SK-N-SH (cell line): ENCODE data around the gene MMS19. TPM values are rescaled to one million over a fixed set of nuclear protein-coding genes. Genes with fewer than 3 reads are reported as not detected.

Source experiments
- CTCF ChIA-PET: fragments of 300-600, 350-600 bp; formaldehyde crosslinking; extraction: SDS; loops from one replicate; lab custom pipeline; 2021; lab: Yijun Ruan, JAX
- POLR2A ChIA-PET: fragments of 350-600 bp; sonication (Branson Sonifier 250); formaldehyde crosslinking; extraction: SDS; loops from one replicate; lab custom pipeline; 2020; ENCODE audit warnings: antibody characterized with exemption, inconsistent platforms; lab: Yijun Ruan, JAX
- DNase-seq: peaks from one replicate; pipeline ENCODE4 v3.0.0; 2012
- H2AFZ ChIP-seq: fragments of 200-600 bp; sonication (generic); 2 replicates; pipeline ENCODE4 v1.8.1; 2016; ENCODE audit warnings: antibody characterized with exemption, mild to moderate bottlenecking, low read depth
- H3F3A ChIP-seq: fragments of 200-600 bp; sonication (generic); replicated peaks from 2 replicates; pipeline ENCODE3; 2016; ENCODE audit warnings: antibody characterized with exemption, mild to moderate bottlenecking; ENCODE audit not compliant: insufficient read depth
- H3K27ac ChIP-seq, 2 experiments: fragments of 200-500 bp in 1 of 2; fragments of 200-600 bp in 1 of 2; sonication (Bioruptor generic) in 1 of 2; sonication (generic), shearing (Covaris generic) in 1 of 2; 2 replicates each; pipeline versions ENCODE4 v1.5.1 to v1.6.1; 2014 to 2016; ENCODE audit warnings: low read depth in 2 of 2, inconsistent platforms in 1 of 2, low read length in 1 of 2, mild to moderate bottlenecking in 1 of 2, mixed read lengths in 1 of 2
- H3K27me3 ChIP-seq: fragments of 200-600 bp; sonication (generic), shearing (Covaris generic); 2 replicates; pipeline ENCODE4 v1.6.1; 2016; ENCODE audit warnings: mixed run types; ENCODE audit not compliant: insufficient read depth
- H3K36me3 ChIP-seq, 2 experiments: fragments of 200-500 bp in 1 of 2; fragments of 200-600 bp in 1 of 2; sonication (Bioruptor generic) in 1 of 2; sonication (generic) in 1 of 2; replicated peaks in 1 of 2; 2 replicates each; pipeline versions ENCODE3 to v1.5.1; 2014 to 2016; ENCODE audit warnings: low read length in 1 of 2, mild to moderate bottlenecking in 1 of 2; ENCODE audit not compliant: insufficient read depth in 2 of 2, control insufficient read depth in 1 of 2
- H3K4me1 ChIP-seq, 2 experiments: fragments of 200-500 bp in 1 of 2; fragments of 200-600 bp in 1 of 2; sonication (Bioruptor generic) in 1 of 2; sonication (generic), shearing (Covaris generic) in 1 of 2; 2 replicates each; pipeline versions ENCODE4 v1.5.1 to v1.6.1; 2014 to 2016; ENCODE audit warnings: low read depth in 1 of 2, low read length in 1 of 2, mixed run types in 1 of 2; ENCODE audit not compliant: insufficient read depth in 2 of 2, control insufficient read depth in 1 of 2
- H3K4me2 ChIP-seq: fragments of 200-600 bp; sonication (generic), shearing (Covaris generic); 2 replicates; pipeline ENCODE4 v1.6.1; 2017; ENCODE audit warnings: mixed run types
- H3K4me3 ChIP-seq, 2 experiments: fragments of 200-500 bp in 1 of 2; fragments of 200-600 bp in 1 of 2; sonication (Bioruptor generic) in 1 of 2; sonication (generic), shearing (Covaris generic) in 1 of 2; 2 replicates each; pipeline versions ENCODE4 v1.5.1 to v1.8.1; 2014 to 2016; ENCODE audit warnings: low read depth in 2 of 2, inconsistent platforms in 1 of 2, low read length in 1 of 2, mild to moderate bottlenecking in 1 of 2, mixed read lengths in 1 of 2, moderate library complexity in 1 of 2
- H3K79me2 ChIP-seq: fragments of 200-600 bp; sonication (generic); 2 replicates; pipeline ENCODE4 v1.8.1; 2017; ENCODE audit warnings: mild to moderate bottlenecking; ENCODE audit not compliant: insufficient read depth
- H3K9ac ChIP-seq: fragments of 200-600 bp; sonication (generic); 2 replicates; pipeline ENCODE4 v1.6.1; 2017; ENCODE audit warnings: mixed run types
- H3K9me2 ChIP-seq: fragments of 200-600 bp; sonication (generic); 2 replicates; pipeline ENCODE4 v1.6.1; 2017; ENCODE audit warnings: mixed run types
- H3K9me3 ChIP-seq: fragments of 200-600 bp; sonication (generic); 2 replicates; pipeline ENCODE4 v1.6.1; 2017; ENCODE audit warnings: mixed run types, mild to moderate bottlenecking, moderate library complexity
- H4K20me1 ChIP-seq: fragments of 200-600 bp; sonication (generic); 2 replicates; pipeline ENCODE4 v1.6.1; 2017; ENCODE audit warnings: mild to moderate bottlenecking, mixed run types; ENCODE audit not compliant: insufficient read depth
- EZH2phosphoT487 ChIP-seq: fragments of 200-600 bp; sonication (generic); IDR thresholded peaks from 2 replicates; pipeline ENCODE4 v1.6.1; 2017; ENCODE audit warnings: low read depth, mixed run types, mild to moderate bottlenecking, antibody characterized with exemption, moderate library complexity, borderline replicate concordance
- FOXJ3 ChIP-seq: sonication (generic); formaldehyde crosslinking; IDR thresholded peaks from 2 replicates; pipeline ENCODE4 v1.5.1; 2020; ENCODE audit warnings: mild to moderate bottlenecking, missing genetic modification reagents
- GABPA ChIP-seq: IDR thresholded peaks from 2 replicates; pipeline ENCODE4 v1.4.0; 2012; ENCODE audit warnings: low read depth, mild to moderate bottlenecking
- GATA2 ChIP-seq: sonication (generic); formaldehyde crosslinking; IDR thresholded peaks from 2 replicates; pipeline ENCODE4 v1.5.0; 2020; ENCODE audit warnings: mild to moderate bottlenecking, missing genetic modification reagents
- JUND ChIP-seq: IDR thresholded peaks from 2 replicates; pipeline ENCODE4 v1.4.0; 2012
- MAX ChIP-seq: IDR thresholded peaks from 2 replicates; pipeline ENCODE4 v1.4.0; 2012; ENCODE audit warnings: low read depth
- MEF2A ChIP-seq: IDR thresholded peaks from 2 replicates; pipeline ENCODE4 v1.4.0; 2012; ENCODE audit warnings: low read depth, borderline replicate concordance
- NFIC ChIP-seq: IDR thresholded peaks from 2 replicates; pipeline ENCODE4 v1.4.0; 2012; ENCODE audit warnings: borderline replicate concordance
- POLR2AphosphoS5 ChIP-seq: IDR thresholded peaks from 2 replicates; pipeline ENCODE4 v1.6.1; 2012; ENCODE audit warnings: low read depth, low read length
- RCOR1 ChIP-seq: fragments of 150-350 bp; IDR thresholded peaks from 2 replicates; pipeline ENCODE4 v1.6.1; 2017; ENCODE audit warnings: antibody characterized with exemption, low read length
- REST ChIP-seq: IDR thresholded peaks from 2 replicates; pipeline ENCODE4 v1.6.1; 2012; ENCODE audit warnings: mild to moderate bottlenecking, low read depth, low read length, moderate library complexity
- RXRA ChIP-seq: IDR thresholded peaks from 2 replicates; pipeline ENCODE4 v1.4.0; 2012; ENCODE audit warnings: low read depth, mild to moderate bottlenecking, borderline replicate concordance
- SMC3 ChIP-seq: IDR thresholded peaks from 2 replicates; pipeline ENCODE4 v1.6.1; 2012; ENCODE audit warnings: low read depth, low read length, improper control_type of control experiment
- TAF1 ChIP-seq: IDR thresholded peaks from 2 replicates; pipeline ENCODE4 v1.6.1; 2012; ENCODE audit warnings: low read depth, mild to moderate bottlenecking, low read length, moderate library complexity, borderline replicate concordance
- TCF12 ChIP-seq: IDR thresholded peaks from 2 replicates; pipeline ENCODE4 v1.4.0; 2012
- WGBS: methylation state at CpG from one replicate; pipeline ENCODE4 v1.1.6; 2017; ENCODE audit warnings: low lambda C conversion rate; 5-methylcytosine and 5-hydroxymethylcytosine counted together
- polyA plus RNA-seq, 3 experiments: library from polyadenylated mRNA; depleted of rRNA; stranded (reverse); fragments of >200 nt; gene quantifications; 2 replicates each; pipeline ENCODE4 v1.2.3, GENCODE V29; 2012
- TF ChIP-seq, protein P1 (sequence below): fragments of 150-350 bp; IDR thresholded peaks from 2 replicates; pipeline ENCODE4 v1.6.1; 2016; ENCODE audit warnings: mild to moderate bottlenecking, low read depth, low read length
- TF ChIP-seq, protein P2 (sequence below): fragments of 200-600 bp; sonication (generic); IDR thresholded peaks from 2 replicates; pipeline ENCODE4 v1.6.1; 2017; ENCODE audit warnings: antibody characterized with exemption, mild to moderate bottlenecking, moderate library complexity
- TF ChIP-seq, protein P3 (sequence below): IDR thresholded peaks from 2 replicates; pipeline ENCODE4 v1.4.0; 2012; ENCODE audit warnings: low read depth, borderline replicate concordance

The MMS19 gene
- polyA plus RNA-seq, 1 of the 3 experiments (the other 2 are of a cell fraction): 56.9 TPM

DNA sequence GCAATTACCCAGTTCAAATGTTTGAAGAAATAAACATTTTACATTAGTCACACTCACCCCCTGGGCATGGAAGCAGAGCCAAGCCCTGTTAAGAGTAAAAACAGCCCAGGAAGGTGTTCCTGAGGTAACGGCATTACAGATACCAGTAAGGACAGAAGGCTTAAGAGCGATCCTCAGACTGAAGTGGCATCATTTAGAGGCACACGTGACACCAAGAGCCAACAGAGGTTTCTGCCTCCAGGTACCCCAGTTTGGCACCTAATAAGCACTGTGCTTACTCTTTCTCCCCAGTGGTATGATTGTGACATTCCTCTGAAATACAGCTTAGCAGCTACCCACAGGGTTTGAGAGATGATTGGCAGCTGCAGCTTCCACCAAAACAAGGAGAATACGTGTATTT, 17.2 kb downstream of the MMS19 start:
- Histone ChIP-seq H3F3A (peaks cover 7% of the 10 kb centered on the region), H3K9ac (no peak overlapping the region), H4K20me1 (peaks cover 18% of the 10 kb centered on the region; the same call in 1 of the 2 replicates), H3K79me2 (peaks cover 53% of the 10 kb centered on the region), H3K4me1 (no peaks in the 10 kb centered on the region; a peak in 1 of 4 replicates), H2AFZ (no peak overlapping the region), H3K4me3 (no peak overlapping the region), H3K4me2 (no peak overlapping the region), H3K27ac (no peak overlapping the region), H3K27me3 (no peaks in the 10 kb centered on the region), H3K9me2 (no peaks in the 10 kb centered on the region), H3K36me3 (peaks cover 49 to 57% of the 10 kb centered on the region in 2 experiments), H3K9me3 (no peaks in the 10 kb centered on the region)
- ChIA-PET POLR2A (interaction anchor here (0.7 kb wide), 1 partner anchor 22 kb away, joined by 3 read pairs; no protein-coding TSS in a partner anchor), CTCF (interaction anchor here (1.8 kb wide), 1 partner anchor 73 kb away, joined by 6 read pairs; no protein-coding TSS in a partner anchor)
- no peak for DNase-seq
- TF ChIP-seq MEF2A: no peak
- TF ChIP-seq, protein P1, sequence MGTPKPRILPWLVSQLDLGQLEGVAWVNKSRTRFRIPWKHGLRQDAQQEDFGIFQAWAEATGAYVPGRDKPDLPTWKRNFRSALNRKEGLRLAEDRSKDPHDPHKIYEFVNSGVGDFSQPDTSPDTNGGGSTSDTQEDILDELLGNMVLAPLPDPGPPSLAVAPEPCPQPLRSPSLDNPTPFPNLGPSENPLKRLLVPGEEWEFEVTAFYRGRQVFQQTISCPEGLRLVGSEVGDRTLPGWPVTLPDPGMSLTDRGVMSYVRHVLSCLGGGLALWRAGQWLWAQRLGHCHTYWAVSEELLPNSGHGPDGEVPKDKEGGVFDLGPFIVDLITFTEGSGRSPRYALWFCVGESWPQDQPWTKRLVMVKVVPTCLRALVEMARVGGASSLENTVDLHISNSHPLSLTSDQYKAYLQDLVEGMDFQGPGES: no peak
- no peak for TF ChIP-seq TCF12
- no peak for TF ChIP-seq EZH2phosphoT487
- no peak for TF ChIP-seq TAF1
- TF ChIP-seq SMC3: no peak
- no peak for TF ChIP-seq FOXJ3 (CRISPR knock-in tag)
- no peak for TF ChIP-seq RXRA
- TF ChIP-seq RCOR1: no peak
- TF ChIP-seq GABPA: no peak
- no peak for TF ChIP-seq POLR2AphosphoS5
- 97% methylated on average over 4 of the region's 4 CpGs for WGBS

DNA sequence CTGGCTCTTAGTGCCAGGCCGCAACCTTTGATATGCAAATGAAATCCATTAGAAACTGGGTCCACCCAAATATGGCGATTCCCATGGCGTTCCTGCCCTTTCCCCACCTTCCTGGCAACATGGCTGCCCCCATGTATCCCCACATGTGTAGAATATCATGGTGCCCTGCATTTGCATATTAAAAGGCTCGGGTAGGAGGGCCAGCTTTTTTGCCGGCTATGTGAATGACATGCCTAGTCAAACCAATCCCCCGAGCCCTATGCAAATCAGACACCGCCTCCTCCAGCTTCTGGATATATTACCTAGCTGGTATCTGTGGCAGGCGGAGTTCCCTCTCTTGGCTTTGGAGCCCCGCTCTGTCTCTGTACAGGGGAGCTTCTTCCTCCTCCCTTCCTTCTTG, 18.3 kb downstream of the MMS19 start:
- Histone ChIP-seq H3K4me1 (no peaks in the 10 kb centered on the region; a peak in 1 of 4 replicates), H3K27me3 (no peaks in the 10 kb centered on the region), H2AFZ (no peak overlapping the region), H3F3A (peaks cover 8% of the 10 kb centered on the region), H3K79me2 (peaks cover 42% of the 10 kb centered on the region), H3K9ac (no peak overlapping the region), H3K4me3 (no peak overlapping the region), H4K20me1 (peaks cover 15% of the 10 kb centered on the region; the same call in 1 of the 2 replicates), H3K36me3 (peaks cover 57 to 65% of the 10 kb centered on the region in 2 experiments), H3K9me2 (no peaks in the 10 kb centered on the region), H3K27ac (no peak overlapping the region), H3K4me2 (no peak overlapping the region), H3K9me3 (no peaks in the 10 kb centered on the region)
- POLR2A ChIA-PET: no interaction called here
- no peak for DNase-seq
- CTCF ChIA-PET: interaction anchor here (1.8 kb wide), 1 partner anchor 74 kb away, joined by 6 read pairs; no protein-coding TSS in a partner anchor
- WGBS: 89% methylated on average over 9 of the region's 9 CpGs
- TF ChIP-seq FOXJ3 (CRISPR knock-in tag) (no peak), NFIC (no peak), MAX (no peak), GATA2 (CRISPR knock-in tag) (no peak), REST (no peak), JUND (no peak)
- TF ChIP-seq, protein P2, sequence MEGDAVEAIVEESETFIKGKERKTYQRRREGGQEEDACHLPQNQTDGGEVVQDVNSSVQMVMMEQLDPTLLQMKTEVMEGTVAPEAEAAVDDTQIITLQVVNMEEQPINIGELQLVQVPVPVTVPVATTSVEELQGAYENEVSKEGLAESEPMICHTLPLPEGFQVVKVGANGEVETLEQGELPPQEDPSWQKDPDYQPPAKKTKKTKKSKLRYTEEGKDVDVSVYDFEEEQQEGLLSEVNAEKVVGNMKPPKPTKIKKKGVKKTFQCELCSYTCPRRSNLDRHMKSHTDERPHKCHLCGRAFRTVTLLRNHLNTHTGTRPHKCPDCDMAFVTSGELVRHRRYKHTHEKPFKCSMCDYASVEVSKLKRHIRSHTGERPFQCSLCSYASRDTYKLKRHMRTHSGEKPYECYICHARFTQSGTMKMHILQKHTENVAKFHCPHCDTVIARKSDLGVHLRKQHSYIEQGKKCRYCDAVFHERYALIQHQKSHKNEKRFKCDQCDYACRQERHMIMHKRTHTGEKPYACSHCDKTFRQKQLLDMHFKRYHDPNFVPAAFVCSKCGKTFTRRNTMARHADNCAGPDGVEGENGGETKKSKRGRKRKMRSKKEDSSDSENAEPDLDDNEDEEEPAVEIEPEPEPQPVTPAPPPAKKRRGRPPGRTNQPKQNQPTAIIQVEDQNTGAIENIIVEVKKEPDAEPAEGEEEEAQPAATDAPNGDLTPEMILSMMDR: no peak
- TF ChIP-seq, protein P1: no peak
- TF ChIP-seq, protein P3, sequence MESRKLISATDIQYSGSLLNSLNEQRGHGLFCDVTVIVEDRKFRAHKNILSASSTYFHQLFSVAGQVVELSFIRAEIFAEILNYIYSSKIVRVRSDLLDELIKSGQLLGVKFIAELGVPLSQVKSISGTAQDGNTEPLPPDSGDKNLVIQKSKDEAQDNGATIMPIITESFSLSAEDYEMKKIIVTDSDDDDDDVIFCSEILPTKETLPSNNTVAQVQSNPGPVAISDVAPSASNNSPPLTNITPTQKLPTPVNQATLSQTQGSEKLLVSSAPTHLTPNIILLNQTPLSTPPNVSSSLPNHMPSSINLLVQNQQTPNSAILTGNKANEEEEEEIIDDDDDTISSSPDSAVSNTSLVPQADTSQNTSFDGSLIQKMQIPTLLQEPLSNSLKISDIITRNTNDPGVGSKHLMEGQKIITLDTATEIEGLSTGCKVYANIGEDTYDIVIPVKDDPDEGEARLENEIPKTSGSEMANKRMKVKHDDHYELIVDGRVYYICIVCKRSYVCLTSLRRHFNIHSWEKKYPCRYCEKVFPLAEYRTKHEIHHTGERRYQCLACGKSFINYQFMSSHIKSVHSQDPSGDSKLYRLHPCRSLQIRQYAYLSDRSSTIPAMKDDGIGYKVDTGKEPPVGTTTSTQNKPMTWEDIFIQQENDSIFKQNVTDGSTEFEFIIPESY: no peak
